Duodenal mucosa (tissue), 2 donors: ENCODE results near the gene PTH2R.
"Not testable (repeated sequence)": the region's sequence is repeated elsewhere in the genome, so short reads cannot be mapped to it uniquely, and the experiment has no call there.

ENCODE experiments used
- H3K27ac ChIP-seq: one replicate; pipeline ENCODE4 v1.7.0; 2013; ENCODE audit warnings: low read depth, low read length
- H3K27me3 ChIP-seq, 2 donors: one replicate each; pipeline ENCODE4 v1.7.0; 2013; ENCODE audit warnings: low read length in 2 of 2, control low read depth in 1 of 2; ENCODE audit not compliant: insufficient read depth in 2 of 2, control insufficient read depth in 1 of 2
- H3K36me3 ChIP-seq, 2 donors: one replicate each; pipeline ENCODE4 v1.7.0; 2013; ENCODE audit warnings: low read length in 2 of 2, control low read depth in 1 of 2; ENCODE audit not compliant: insufficient read depth in 2 of 2, control insufficient read depth in 1 of 2
- H3K4me1 ChIP-seq, 2 donors: one replicate each; pipeline ENCODE4 v1.7.0; 2013; ENCODE audit warnings: low read length in 2 of 2, control low read depth in 1 of 2; ENCODE audit not compliant: insufficient read depth in 2 of 2, control insufficient read depth in 1 of 2
- H3K4me3 ChIP-seq, 2 donors: one replicate each; pipeline ENCODE4 v1.7.0; 2013; ENCODE audit warnings: low read length in 2 of 2, low read depth in 1 of 2
- H3K9ac ChIP-seq, 2 donors: one replicate each; pipeline ENCODE4 v1.7.0; 2013; ENCODE audit warnings: low read length in 2 of 2, low read depth in 1 of 2
- H3K9me3 ChIP-seq, 2 donors: one replicate each; pipeline ENCODE4 v1.7.0; 2013; ENCODE audit warnings: low read length in 2 of 2, control low read depth in 1 of 2; ENCODE audit not compliant: control insufficient read depth in 1 of 2

PTH2R gene

GRCh38 chr2:208501206-208501605 lies 94.6 kb downstream of the PTH2R start:
- Histone ChIP-seq H3K27ac (no peak overlapping the region), H3K4me3 (no peak overlapping the region), H3K4me1 (no peaks in the 10 kb centered on the region), H3K36me3 (no peaks in the 10 kb centered on the region), H3K9ac (no peak overlapping the region), H3K9me3 (no peaks in the 10 kb centered on the region), H3K27me3 (no peaks in the 10 kb centered on the region)

DNA sequence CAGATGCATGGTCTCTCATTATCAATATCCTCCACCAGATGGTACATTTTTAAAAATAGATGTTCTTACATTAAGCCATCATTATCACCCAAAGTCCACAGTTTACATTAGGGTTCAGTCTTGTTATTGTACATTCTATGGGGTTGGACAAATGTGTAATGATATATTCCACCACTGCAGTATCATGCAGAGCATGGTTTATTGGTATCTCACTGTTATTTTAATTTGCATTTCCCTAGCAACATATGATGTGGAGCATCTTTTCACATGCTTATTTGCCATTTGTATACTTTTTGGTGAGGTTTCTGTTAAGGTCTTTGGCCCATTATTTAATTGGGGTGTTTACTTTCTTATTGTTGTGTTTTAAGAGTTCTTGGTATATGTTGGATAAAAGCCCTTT lies 95.7 kb downstream of the PTH2R start:
- Histone ChIP-seq H3K27me3 (no peaks in the 10 kb centered on the region), H3K4me1 (no peaks in the 10 kb centered on the region), H3K9me3 (no peaks in the 10 kb centered on the region), H3K9ac (no peak overlapping the region), H3K36me3 (no peaks in the 10 kb centered on the region), H3K27ac (no peak overlapping the region), H3K4me3 (no peak overlapping the region)

DNA sequence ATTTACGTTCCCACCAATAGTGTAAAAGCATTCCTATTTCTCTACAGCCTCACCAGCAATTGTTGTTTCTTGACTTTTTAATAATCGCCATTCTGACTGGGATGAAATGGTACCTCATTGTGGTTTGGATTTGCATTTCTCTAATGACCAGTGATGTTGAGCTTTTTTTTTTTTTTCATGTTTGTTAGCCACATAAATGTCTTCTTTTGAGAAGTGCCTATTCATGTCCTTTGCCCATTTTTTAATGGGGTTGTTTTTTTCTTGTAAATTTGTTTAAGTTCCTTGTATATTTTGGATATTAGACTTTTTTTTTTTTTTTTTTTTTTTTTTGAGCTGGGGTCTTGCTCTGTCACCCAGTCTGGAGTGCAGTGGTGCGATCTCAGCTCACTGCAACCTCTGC lies 98.8 kb downstream of the PTH2R start:
- not testable (repeated sequence) for H3K27ac ChIP-seq, H3K27me3 ChIP-seq, H3K4me3 ChIP-seq, H3K4me1 ChIP-seq, H3K36me3 ChIP-seq, H3K9ac ChIP-seq, H3K9me3 ChIP-seq

- H3K27me3 ChIP-seq, result no peaks in the 10 kb centered on the region
- H3K9me3 ChIP-seq, result peaks cover 0 to 6% of the 10 kb centered on the region in 2 donors
- H3K36me3 ChIP-seq, result no peaks in the 10 kb centered on the region
- H3K4me3 ChIP-seq, result no peak overlapping the region
- no peak overlapping the region for H3K27ac ChIP-seq
- no peaks in the 10 kb centered on the region for H3K4me1 ChIP-seq
- no peak overlapping the region for H3K9ac ChIP-seq
Observed at GRCh38 chr2:208509586-208509985, 103.0 kb downstream of the PTH2R start.

DNA sequence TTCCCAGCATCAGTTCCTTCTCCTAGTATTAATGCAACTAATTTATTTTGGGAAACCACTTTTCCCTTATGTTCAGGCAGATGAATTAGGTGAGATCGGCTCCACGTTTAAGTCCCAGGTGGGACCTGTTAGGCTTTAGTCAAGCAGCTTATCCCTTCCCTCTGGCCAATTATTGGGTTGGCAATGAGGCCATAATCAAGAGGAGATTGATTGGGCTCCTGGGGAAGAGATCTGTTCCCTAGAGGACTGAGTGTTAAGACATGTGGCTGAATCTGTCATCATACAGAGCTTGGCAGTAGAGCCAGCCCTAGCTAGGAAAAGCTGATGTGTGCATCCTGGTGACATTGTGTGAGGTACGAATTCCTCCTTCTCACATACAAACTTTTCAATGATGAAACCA lies 104.4 kb downstream of the PTH2R start:
- Histone ChIP-seq H3K9me3 (peaks cover 3 to 17% of the 10 kb centered on the region in 2 donors), H3K27me3 (no peaks in the 10 kb centered on the region), H3K4me3 (no peak overlapping the region), H3K36me3 (no peaks in the 10 kb centered on the region), H3K4me1 (no peaks in the 10 kb centered on the region), H3K9ac (no peak overlapping the region), H3K27ac (no peak overlapping the region)

GRCh38 chr2:208511573-208511972 lies 105.0 kb downstream of the PTH2R start:
- Histone ChIP-seq H3K4me1 (no peaks in the 10 kb centered on the region), H3K4me3 (no peak overlapping the region), H3K36me3 (no peaks in the 10 kb centered on the region), H3K9ac (no peak overlapping the region), H3K27me3 (no peaks in the 10 kb centered on the region), H3K27ac (no peak overlapping the region), H3K9me3 (peaks cover 3 to 19% of the 10 kb centered on the region in 2 donors)

GRCh38 chr2:208515099-208515498 lies 108.5 kb downstream of the PTH2R start:
- no peak overlapping the region for H3K27ac ChIP-seq
- peaks cover 3 to 15% of the 10 kb centered on the region in 2 donors for H3K9me3 ChIP-seq
- H3K4me3 ChIP-seq, result no peak overlapping the region
- no peaks in the 10 kb centered on the region for H3K4me1 ChIP-seq
- no peaks in the 10 kb centered on the region for H3K36me3 ChIP-seq
- H3K9ac ChIP-seq, result no peak overlapping the region
- no peaks in the 10 kb centered on the region for H3K27me3 ChIP-seq

- not testable (repeated sequence) for H3K27me3 ChIP-seq, H3K36me3 ChIP-seq, H3K27ac ChIP-seq, H3K9me3 ChIP-seq, H3K4me3 ChIP-seq, H3K9ac ChIP-seq, H3K4me1 ChIP-seq
Observed at GRCh38 chr2:208523069-208523468, 116.5 kb downstream of the PTH2R start.

DNA sequence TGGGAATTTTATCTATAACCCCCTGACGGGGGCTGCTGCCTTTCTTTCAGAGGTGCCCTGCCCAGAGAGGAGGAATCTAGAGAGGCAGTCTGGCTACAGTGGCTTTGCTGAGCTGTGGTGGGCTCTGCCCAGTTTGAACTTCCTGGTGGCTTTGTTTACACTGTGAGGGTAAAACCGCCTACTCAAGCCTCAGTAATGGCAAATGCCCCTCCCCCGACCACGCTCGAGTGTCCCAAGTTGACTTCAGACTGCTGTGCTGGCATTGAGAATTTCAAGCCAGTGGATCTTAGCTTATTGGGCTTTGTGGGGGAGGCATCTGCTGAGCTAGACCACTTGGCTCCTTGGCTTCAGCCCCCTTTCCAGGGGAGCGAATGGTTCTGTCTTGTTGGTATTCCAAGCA lies 118.6 kb downstream of the PTH2R start:
- H3K36me3 ChIP-seq, H3K27ac ChIP-seq, H3K4me1 ChIP-seq, H3K4me3 ChIP-seq, H3K9me3 ChIP-seq, H3K27me3 ChIP-seq, H3K9ac ChIP-seq: not testable (repeated sequence)

DNA sequence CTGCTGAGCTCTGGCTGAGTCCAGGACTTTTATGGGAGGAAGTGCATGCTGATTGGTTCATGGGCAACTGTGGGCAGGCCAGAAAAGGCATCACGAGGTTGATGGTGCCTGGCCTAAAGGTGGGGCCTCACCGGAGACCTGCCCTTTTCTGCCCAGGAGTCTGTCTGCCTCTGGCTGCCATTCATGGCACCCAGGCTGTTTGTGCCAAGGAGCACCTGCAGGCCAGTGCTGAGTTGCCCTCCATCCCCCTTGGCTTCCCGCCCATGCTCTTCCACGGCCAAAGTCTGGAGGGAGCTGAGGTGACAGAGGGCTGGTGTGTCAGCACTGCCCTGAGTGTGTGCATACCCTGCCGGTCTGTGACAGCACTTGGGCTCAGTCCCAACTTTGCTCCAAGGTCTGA lies 123.2 kb downstream of the PTH2R start:
- H3K27ac ChIP-seq, result no peak overlapping the region

GRCh38 chr2:208531361-208531760 lies 124.8 kb downstream of the PTH2R start:
- Histone ChIP-seq H3K9ac (no peak overlapping the region), H3K9me3 (peaks cover 5 to 7% of the 10 kb centered on the region in 2 donors), H3K27ac (no peak overlapping the region), H3K4me1 (peaks cover 10 to 12% of the 10 kb centered on the region in 2 donors), H3K4me3 (no peak overlapping the region), H3K27me3 (no peaks in the 10 kb centered on the region), H3K36me3 (no peaks in the 10 kb centered on the region)

More for the DNA sequence above, 123.2 kb downstream of the PTH2R start:
- H3K9ac ChIP-seq, result no peak overlapping the region
- peaks cover 10 to 12% of the 10 kb centered on the region in 2 donors for H3K4me1 ChIP-seq
- H3K27me3 ChIP-seq, result no peaks in the 10 kb centered on the region
- no peaks in the 10 kb centered on the region for H3K9me3 ChIP-seq
- H3K4me3 ChIP-seq, result no peak overlapping the region
- no peaks in the 10 kb centered on the region for H3K36me3 ChIP-seq
